Stimulated activated CD8-positive, alpha-beta memory T cell treated with anti-CD3 and anti-CD28 coated beads, Interleukin-7, amount 100 ng/mL, for 24 hours (primary cell): ENCODE data around the gene TTC1.
"Not testable (repeated sequence)": the region's sequence is repeated elsewhere in the genome, so short reads cannot be mapped to it uniquely, and the experiment has no call there.

Experiments used
- DNase-seq: peaks from one replicate; pipeline ENCODE4 v3.0.0-alpha.2; 2020; ENCODE audit warnings: low read depth

The TTC1 gene

DNA sequence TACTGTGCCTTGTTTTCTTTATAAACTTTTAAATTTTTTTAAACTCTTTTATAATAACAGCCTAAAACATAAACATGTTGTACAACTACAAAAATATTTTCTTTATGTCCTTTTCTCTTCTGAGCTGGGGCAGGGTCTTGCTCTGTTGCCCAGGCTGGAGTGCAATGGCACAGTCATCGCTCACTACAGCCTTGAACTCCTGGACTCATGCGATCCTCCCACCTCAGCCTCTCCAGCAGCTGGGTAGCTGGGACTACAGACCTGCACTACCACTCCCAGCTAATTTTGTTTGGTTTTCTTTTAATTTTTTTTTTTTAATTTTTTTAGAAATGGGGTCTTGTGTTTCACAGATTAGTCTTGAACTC is 31.5 kb downstream of the TTC1 start:
- DNase-seq, result no peak

- no peak for DNase-seq
Measured at GRCh38 chr5:160042671-160043070, 33.7 kb downstream of the TTC1 start.

DNA sequence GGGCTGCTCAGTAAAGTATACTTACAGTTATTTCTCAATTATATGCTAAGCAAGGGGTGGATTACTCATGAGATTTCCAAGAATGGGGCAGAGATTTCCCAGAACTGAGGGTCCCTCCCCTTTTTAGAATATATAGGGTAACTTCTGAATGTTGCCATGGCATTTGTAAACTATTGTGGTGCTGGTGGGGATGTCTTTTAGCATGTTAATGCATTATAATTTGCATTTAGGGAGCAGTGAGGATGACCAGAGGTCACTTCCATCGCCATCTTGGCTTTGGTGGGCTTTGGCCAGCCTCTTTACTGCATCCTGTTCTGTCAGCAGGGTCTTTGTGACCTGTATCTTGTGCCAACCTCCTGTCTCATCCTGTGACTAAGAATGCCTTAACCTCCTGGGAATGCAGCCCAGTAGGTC is 35.5 kb downstream of the TTC1 start:
- DNase-seq, result no peak

DNA sequence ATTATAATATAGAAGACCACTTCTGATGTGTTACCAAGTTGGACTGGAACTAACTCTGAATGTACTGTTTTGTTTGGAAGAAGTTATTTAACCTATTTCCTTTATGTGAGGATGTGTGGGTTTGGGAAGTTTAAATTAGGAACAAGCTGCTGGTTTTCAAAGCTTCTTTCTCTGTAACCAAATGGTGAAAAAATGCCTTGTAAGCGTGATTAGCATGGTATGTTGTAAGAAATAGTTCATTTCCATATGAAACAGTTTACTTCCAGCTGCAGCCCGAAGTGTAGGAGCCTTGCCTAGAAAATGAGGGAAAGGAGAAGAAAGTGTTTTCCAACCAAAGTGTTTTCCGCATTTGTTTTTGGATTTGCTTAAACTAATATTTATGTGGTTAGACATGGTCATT is 36.0 kb downstream of the TTC1 start:
- DNase-seq, result no peak

- no peak for DNase-seq
Measured at GRCh38 chr5:160047423-160047822, 38.5 kb downstream of the TTC1 start.

GRCh38 chr5:160048131-160048530 is 39.2 kb downstream of the TTC1 start:
- DNase-seq, result no peak

DNA sequence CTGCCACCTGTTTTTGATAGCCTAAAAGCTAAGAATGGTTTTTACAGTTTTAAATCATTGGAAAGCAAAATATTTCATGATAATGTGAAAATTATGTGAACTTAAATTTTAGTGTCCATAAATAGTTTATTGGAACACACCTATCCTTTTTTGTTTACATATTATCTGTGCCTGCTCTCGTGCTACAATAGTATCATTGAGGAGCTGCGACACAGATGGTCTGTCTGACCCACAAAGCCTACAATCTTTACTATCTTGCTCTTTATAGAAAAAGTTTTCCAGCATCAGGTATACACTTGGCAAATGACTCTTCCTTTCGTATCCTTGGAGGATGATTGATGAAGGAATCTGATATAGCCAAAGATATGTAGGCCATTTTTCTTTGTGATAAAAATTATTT is 40.2 kb downstream of the TTC1 start:
- no peak for DNase-seq

DNA sequence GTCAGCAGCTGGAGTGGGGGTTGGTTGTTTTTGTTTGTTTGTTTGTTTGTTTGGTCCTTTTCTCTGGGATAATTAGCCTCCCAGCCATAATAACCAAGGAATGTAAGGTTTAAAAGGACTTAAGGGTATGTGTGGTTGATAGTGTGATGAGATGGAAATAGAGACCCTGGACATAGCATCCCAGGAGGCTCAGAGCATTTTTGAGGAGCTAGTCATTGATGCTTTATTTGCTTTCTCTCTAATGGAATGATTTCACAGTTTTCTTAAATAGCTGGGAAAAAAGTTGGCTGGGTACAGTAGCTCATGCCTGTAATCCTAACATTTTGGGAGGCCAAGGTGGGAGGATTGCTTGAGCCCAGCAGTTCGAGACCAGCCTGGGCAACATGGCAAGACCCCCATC is 45.1 kb downstream of the TTC1 start:
- no peak for DNase-seq

DNA sequence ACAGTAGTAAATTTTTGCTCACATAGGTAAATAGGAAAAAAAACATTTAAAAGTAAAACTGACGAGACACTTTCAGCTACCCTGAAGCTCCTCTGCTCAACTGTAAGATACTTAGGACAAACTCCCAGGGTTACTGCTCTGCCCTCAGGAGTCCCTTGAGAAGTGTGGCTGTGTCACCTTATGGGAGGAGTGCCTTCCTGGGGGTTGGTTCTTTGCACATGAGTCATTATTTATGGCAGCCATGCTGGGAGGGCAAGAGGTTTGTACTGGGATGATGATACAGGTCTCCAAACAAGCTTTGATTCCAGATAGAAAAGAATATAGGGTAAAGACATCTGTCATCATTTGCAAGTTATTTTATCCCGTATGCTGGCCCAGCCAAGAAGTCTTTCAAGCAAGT is 45.9 kb downstream of the TTC1 start:
- DNase-seq, result no peak

- DNase-seq, result no peak
Measured at GRCh38 chr5:160057256-160057655, 48.3 kb downstream of the TTC1 start.

DNA sequence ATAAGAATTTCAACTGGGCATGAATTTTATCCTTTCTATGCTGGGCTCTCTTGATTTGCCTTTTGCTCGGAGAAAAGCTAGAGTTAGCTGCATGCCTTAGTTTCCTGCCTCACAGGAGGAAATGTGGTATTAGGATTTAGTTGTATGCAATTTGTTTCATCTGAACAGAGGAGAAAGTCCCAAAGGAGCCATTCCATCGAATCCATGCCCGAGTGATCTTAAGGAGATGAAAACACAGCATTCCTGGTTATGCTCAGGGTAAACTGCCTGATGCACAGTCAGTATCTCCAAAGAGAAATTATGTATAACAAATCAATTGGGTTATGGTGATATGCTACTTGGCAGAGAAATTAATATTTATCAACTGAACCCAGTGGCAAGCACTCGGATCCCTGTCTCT is 51.1 kb downstream of the TTC1 start:
- no peak for DNase-seq

- no peak for DNase-seq
Measured at GRCh38 chr5:160061770-160062169, 52.8 kb downstream of the TTC1 start.

DNA sequence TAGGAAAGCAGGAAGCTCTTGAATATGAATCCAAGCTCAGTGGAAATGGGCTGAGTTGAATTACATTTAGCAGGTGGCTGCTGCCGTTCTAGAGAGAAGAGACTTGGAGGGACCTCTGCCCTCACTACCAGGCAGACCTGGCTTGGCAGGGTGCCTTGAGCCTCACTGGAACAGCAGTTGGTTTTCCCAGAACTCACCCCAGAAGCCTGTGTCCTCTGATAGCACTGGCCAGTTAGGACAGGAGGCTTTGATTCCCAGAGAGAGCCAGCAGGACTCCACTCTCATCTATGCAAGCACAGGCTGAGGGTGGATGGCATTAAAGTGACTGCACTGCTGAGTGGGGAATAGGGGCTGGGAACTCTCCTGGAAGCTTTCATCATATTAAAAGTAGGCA is 55.5 kb downstream of the TTC1 start:
- DNase-seq, result no peak

DNA sequence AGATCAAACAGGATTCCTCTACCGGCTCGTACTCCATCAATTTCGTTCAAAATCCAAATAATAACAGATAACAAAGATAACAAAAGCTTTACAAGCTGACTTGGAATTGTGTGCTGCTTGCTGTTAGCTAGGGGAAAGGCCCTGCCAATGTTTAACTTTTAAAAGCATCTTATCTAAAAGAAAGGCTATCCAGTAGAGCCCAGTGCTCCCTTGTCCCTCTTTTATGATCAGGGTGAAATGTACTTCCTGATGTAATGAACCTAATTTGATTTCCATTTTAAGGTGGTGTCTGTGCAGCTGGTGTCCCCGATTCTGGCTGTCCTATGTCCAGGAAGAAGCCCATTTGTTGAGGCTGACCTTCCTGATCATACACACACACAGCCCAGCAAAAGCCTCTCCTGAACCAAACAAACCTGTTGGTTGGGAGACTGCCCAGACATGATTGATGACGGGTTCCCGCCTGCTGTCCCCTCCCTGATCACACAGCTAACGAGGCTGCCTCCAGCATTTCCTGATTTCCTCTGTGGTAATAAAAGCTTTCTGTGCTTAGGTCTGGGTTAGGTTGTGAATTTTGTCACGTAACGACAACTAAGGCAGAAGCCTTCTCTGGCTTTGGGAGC is 56.2 kb downstream of the TTC1 start:
- no peak for DNase-seq

GRCh38 chr5:160069120-160069519 is 60.2 kb downstream of the TTC1 start:
- DNase-seq, result not testable (repeated sequence)

DNA sequence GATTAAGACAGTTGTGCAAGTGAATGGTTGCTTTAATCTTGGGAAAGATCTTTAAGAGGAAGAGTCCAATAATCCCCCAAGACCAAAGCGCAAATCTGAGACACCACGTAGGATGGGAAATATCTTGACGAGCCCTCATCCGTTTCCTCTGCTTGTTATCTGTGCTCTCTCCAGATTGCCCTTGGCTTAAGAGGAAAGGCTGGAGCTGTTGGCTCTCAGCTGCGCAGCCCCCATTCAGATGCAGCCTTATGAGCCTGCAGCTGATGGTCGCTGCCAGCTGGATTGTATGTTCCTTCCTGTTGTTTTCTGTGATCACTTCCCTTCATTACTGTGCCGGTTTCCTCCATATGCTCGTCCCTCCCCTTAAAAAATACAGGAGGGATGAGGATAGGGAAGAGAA is 62.6 kb downstream of the TTC1 start:
- no peak for DNase-seq

DNA sequence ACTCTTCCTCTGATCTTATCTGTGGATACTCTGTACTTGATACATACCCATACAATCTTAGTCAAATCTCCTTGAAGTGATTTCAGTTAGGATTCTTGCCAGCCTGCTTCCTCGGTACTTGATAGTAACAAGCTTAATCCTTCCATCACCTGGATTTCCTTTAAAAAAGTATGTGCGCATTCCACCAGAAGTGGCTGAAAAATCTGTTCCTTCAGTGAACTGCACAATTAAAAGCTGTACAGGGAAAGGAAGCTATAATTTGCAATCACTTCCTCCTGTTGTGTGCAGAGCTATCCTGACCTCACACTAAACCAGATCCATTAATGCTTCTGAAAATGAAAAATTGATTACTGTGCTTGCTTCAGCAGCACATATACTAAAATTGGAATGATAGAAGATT is 63.0 kb downstream of the TTC1 start:
- DNase-seq, result no peak

DNA sequence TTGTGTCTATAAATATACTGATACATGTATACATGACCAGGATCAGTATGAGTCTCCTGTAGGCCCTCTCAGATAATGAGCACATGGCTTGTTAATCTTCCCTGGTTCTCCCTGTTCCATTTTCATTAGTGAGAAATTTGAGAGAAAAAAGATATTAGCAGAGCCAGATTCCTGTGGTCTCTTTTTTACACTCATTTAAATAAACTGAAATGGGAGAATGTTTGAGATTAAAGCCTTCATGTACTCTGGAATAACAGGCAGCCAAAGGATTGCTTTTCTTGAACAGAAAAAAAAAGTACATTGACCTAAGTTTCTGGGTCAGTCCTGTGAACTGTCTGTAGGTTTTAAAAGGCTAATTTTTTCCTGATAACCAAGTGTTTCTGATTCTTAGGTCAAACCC is 66.1 kb downstream of the TTC1 start:
- no peak for DNase-seq

- DNase-seq, result no peak
Measured at GRCh38 chr5:160076997-160077396, 68.1 kb downstream of the TTC1 start.

DNA sequence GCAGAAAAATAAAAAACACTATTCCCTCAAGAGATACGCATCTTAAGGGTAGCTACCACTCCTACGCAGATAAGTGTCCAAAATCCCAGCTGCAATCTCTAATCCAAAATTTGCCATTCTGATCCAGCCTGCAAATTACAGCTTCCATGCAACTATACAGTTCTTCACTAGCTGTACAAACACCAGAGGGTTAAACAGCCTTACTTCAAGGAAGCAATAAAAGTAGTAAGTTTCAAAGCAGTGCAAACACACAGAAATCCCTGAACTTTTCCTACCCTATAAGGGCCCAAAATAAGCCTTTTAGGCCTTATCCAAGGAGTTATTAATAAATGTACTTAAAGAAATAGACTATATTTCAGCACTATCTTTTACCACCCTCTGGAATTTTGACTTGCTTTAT is 70.8 kb downstream of the TTC1 start:
- no peak for DNase-seq

GRCh38 chr5:160081495-160081894 is 72.6 kb downstream of the TTC1 start:
- no peak for DNase-seq

DNA sequence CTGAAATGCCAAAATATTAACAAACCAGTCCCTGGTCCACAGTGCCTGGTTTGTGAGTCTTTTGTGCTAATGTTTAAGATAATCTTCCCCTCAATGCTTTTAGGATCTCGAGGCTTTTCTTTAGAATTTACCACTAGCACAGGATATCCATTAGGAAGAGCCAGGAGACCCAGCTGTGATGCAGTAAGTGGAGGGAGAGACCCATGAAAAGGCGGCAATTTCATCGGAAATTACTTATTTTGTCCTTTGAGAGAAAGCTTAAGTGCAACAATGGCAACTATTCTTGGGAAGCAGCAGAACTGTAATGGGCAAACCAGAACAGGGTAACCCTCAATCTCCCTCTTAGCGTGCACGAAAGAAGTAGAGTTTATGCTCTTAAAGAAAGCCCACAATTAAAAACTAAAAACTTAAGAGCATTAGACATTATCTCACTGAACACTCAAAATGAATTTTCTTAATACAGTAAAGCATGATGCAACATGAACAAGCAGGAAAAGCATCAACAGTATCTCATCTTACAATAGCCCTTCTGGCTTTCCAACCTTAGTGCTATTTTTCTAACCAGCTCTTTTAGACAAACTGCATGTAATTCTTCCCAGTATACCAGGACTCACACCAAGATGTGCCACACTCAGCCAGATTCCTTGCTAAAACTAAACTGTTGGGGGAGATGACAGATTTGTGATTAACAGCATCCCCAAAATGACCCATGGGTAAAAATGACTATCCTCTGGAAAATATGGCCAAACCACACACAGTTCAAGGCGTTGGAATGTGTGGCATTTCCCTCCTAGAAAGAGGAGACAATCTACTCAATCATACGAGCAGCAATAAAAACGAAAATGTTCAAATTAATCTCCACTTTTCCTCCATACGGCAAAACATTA is 73.9 kb downstream of the TTC1 start:
- no peak for DNase-seq

DNA sequence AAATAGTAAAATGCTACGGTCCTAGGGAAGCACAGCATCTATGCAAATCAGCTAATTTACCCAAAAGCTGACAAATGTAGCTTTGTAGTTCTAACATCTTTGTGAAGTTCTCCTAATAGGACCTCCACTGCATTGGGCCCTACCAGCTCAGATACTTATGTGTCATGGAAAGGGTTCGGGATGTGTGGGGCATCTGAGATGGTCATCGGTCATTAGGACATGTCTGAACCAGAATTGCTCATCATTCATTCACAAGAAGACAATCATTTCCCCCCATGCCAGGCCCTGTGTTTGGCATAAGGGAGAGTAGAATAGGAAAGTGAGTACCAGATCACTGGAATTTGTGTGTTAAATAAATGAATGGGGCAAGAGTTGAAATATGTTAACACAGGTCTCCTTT is 74.6 kb downstream of the TTC1 start:
- DNase-seq, result no peak

DNA sequence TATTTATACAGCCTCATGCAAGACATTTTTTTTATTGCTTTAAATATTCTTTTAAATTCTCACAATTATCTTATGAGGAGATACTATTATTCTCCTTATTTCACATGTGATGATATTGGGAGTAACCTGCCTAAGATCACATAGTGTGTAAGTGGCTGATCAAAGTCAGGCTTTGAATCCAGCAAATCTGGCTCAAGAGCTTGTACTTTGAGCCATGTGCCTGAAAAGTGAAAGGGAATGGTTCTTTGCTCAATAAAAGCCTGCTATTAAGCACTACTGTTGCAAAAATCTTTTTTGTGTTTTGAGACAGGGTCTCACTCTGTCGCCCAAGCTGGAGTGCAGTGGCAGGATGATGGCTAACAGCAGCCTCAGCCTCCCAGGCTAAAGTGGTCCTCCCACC is 75.2 kb downstream of the TTC1 start:
- no peak for DNase-seq
